ENCODE measurements around the gene KCTD21.

The KCTD21 gene

GRCh38 chr11:78200553-78200952 lies 12.1 kb upstream of the KCTD21 start:
- DNase-seq (ENCODE audit: low spot score): no peak

- no peak for DNase-seq (ENCODE audit: low spot score)
Observed at GRCh38 chr11:78200061-78200460, 11.6 kb upstream of the KCTD21 start.

GRCh38 chr11:78199653-78200015 lies 11.2 kb upstream of the KCTD21 start:
- no peak for DNase-seq (ENCODE audit: low spot score)

- DNase-seq (ENCODE audit: low spot score): no peak
Observed at GRCh38 chr11:78199015-78199652, 10.7 kb upstream of the KCTD21 start.

- no peak for DNase-seq (ENCODE audit: low spot score)
Observed at GRCh38 chr11:78197816-78198215, 9.4 kb upstream of the KCTD21 start.

GRCh38 chr11:78196661-78197091 lies 8.2 kb upstream of the KCTD21 start:
- no peak for DNase-seq (ENCODE audit: low spot score)

GRCh38 chr11:78195917-78196560 lies 7.6 kb upstream of the KCTD21 start:
- no peak for DNase-seq (ENCODE audit: low spot score)

GRCh38 chr11:78194490-78194889 lies 6.1 kb upstream of the KCTD21 start:
- DNase-seq (ENCODE audit: low spot score): no peak

GRCh38 chr11:78193806-78194205 lies 5.4 kb upstream of the KCTD21 start:
- DNase-seq (ENCODE audit: low spot score): no peak

- no peak for DNase-seq (ENCODE audit: low spot score)
Observed at GRCh38 chr11:78192911-78193351, 4.5 kb upstream of the KCTD21 start.

GRCh38 chr11:78192223-78192719 lies 3.8 kb upstream of the KCTD21 start:
- DNase-seq (ENCODE audit: low spot score): no peak

- DNase-seq (ENCODE audit: low spot score): no peak
Observed at GRCh38 chr11:78190871-78191538, 2.6 kb upstream of the KCTD21 start.

- no peak for DNase-seq (ENCODE audit: low spot score)
Observed at GRCh38 chr11:78190374-78190773, 1.9 kb upstream of the KCTD21 start.

GRCh38 chr11:78189851-78190250 lies 1.4 kb upstream of the KCTD21 start:
- no peak for DNase-seq (ENCODE audit: low spot score)

GRCh38 chr11:78189174-78189724 lies 823 bp upstream of the KCTD21 start:
- DNase-seq (ENCODE audit: low spot score): no peak

- DNase-seq (ENCODE audit: low spot score): peak; percentile 66
Observed at GRCh38 chr11:78187366-78188285, 800 bp downstream of the KCTD21 start.

GRCh38 chr11:78181185-78181584 lies 7.2 kb downstream of the KCTD21 start:
- no peak for DNase-seq (ENCODE audit: low spot score)

GRCh38 chr11:78180751-78181150 lies 7.7 kb downstream of the KCTD21 start:
- DNase-seq (ENCODE audit: low spot score): no peak

GRCh38 chr11:78179459-78180071 lies 8.9 kb downstream of the KCTD21 start:
- no peak for DNase-seq (ENCODE audit: low spot score)

- no peak for DNase-seq (ENCODE audit: low spot score)
Observed at GRCh38 chr11:78177216-78177615, 11.2 kb downstream of the KCTD21 start.

- no peak for DNase-seq (ENCODE audit: low spot score)
Observed at GRCh38 chr11:78176605-78177141, 11.8 kb downstream of the KCTD21 start.
